ENCODE results near the gene SNED1. TPM values are rescaled to one million over a fixed set of nuclear protein-coding genes. Genes with fewer than 3 reads are reported as not detected.
A peak's percentile ranks its signal among the peaks of the same experiment; 100 is the strongest.

Gene SNED1
- total RNA-seq, result 41.8 TPM

DNA sequence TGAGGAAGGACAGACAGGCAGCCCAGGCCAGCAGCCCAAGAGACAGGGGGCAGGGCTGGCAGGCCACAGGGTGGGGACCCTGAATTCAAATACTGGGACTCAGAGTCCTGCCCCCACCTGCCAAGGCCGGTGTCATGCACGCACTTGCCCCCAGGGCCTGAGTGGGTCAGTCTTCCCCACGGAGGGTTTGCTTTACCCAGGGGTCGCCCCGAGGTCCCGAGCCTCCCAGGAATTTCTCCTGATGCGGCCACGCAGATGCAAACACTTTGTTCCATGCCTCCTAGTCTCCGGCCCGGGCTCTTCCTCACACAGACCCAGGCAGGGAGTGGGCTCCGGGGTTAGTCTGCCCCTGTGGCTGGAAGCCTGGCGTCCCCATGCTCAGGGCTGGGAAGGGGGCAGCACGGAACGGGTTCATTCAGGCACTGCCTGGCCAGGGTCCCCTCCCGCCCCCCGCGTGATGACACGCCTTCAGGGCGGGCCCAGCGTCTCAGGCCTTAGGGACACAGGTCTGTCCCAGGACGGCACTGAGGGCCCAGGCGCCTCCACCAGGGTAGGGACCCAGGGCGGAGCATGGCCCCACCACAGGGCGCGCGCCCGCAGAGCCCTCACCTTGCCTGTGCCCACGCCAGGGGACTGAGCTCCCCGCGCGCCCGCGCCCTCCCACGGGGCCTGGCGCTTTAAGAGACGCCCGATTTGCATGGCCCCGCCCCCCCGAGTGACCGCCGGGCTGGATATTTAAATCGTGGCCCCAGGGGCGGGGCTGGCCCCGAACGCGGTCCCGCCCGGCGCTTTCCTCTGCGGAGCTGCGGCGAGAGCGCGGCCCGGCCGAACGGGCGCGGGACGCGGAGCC, at the start of gene SNED1:
Gene SNED1, plus strand, starts transcription at position 763 of the 850 bp plus-strand sequence. CDS start 220 bp downstream, outside the sequence.
- peak; percentile 83 for DNase-seq (ENCODE audit: low spot score)

GRCh38 chr2:240948905-240949790, 49.3 kb upstream of the SNED1 start:
- no peak for DNase-seq (ENCODE audit: low spot score)

DNA sequence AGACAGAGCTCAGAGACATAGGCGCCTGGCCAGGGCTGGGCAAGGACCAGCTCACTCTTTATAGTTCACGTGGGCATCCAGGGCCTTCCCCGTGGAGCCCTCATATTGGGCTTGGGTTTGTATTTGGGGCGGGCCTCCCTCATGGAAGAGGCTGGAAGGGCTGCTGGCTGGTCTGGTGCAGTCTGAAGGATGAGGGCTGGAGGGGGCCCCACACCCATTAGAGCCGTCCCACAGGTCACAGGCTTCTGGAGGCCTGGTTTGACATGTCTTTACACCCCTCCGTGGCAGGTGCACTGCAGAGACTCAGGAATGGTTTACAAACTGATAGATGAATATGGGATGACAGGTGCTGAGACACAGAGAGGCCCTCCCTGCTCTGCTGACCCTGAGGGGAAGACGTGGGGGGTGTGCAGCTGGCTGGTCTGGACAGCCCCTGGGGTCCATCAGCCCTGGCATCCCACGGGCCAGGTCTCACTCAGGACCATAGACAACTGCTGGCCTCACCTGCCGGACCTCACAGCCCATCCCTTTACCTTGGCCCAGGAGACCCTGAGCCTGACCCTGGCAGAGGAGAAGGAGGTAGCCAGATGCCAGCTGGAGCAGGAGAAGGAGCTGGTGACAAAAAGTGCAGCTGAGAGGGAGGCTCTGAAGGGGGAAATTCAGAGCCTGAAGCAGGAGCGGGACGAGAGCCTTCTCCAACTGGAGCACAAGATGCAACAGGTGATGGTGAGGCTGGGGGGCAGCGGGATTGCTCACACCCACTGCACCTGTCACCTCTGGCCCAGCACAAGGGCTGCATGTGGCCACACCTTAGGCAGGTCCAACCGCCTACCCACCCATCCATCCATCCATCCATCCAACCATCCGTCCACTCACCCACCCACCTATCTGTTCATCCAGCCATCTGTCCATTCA, 48.4 kb upstream of the SNED1 start:
- peak; percentile 37 for DNase-seq (ENCODE audit: low spot score)

- DNase-seq (ENCODE audit: low spot score), result no peak
These were observed 47.3 kb upstream of the SNED1 start for GRCh38 chr2:240951045-240951594.

DNA sequence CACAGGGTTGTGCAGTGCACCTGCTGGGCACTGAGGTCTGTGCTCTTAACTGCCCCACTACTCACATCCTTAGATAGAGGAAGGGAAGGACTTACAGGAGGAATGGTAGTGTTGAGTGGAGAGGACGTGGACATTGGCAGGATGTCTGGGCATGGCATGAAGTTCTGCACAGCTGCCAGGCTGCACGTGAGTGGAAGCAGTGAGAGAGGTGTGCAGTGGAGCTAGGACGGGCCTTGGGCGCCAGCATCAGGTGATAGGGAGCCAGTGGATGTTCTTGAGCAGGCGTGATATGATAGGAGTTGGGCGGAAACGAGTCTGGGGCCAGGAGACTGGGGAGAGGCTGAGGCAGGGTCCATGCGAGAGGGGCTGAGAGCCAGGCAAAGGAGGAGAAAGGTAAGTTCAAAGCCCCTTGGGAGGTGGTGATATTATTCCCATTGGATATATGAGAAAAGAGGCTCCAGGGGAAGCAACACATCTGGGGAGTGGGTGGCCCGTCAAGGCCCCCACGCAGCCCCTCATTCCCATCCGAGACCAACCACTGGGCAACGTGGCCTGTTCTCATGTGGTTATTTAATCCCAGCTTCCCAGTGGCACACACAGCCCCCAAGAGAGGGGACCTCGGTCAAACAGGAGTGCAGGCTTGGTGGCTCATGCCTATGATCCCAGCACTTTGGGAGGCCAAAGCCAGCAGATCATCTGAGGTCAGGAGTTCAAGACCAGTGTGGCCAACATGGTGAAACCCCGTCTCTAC, 45.7 kb upstream of the SNED1 start:
- no peak for DNase-seq (ENCODE audit: low spot score)

DNA sequence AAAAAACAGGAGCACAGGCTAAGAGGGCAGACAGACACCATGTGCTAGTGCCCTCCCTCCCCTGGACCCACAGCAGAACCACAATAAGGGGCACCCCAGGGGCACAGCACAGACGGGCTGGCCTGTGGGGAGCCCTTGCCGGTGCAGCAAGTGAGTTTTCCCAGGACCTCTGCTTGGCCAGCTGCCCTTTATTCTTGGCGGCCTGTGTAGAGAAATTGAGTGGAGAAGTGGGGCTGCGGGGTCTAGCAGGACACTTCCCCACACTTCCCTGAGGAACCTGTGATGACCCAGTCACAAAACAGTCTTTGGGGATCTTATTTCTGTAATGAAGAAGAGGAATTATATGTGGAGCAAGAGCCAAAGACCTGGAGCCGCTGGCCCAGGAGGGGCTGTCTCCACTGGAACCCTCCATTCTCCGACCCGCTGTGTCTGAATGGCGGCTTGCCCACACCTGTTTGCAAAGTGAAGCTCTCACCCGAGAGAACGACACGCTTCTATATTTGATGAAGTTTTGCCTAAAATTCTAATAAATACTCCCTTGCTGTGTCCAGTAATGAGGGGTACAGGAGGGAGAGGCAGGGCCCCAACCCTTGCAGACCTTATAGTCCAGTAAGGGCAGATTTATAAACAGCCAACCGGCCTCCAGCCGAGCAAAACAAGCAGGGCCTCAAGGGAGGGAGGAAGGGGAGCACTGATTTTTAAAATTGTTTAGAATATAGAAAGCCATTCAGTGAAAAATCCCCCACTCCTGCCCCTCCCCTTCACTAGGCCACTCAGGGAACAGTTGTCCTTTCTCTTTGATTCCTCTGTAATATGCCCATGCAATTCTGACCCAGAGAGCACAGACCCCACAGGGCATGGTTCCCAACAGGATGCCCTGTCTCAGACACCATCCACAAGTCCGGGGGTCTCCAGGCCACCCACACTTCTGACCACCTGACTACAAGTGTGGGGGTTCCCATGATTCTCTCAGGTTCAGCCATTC, 44.7 kb upstream of the SNED1 start:
- peak; percentile 27 for DNase-seq (ENCODE audit: low spot score)

DNA sequence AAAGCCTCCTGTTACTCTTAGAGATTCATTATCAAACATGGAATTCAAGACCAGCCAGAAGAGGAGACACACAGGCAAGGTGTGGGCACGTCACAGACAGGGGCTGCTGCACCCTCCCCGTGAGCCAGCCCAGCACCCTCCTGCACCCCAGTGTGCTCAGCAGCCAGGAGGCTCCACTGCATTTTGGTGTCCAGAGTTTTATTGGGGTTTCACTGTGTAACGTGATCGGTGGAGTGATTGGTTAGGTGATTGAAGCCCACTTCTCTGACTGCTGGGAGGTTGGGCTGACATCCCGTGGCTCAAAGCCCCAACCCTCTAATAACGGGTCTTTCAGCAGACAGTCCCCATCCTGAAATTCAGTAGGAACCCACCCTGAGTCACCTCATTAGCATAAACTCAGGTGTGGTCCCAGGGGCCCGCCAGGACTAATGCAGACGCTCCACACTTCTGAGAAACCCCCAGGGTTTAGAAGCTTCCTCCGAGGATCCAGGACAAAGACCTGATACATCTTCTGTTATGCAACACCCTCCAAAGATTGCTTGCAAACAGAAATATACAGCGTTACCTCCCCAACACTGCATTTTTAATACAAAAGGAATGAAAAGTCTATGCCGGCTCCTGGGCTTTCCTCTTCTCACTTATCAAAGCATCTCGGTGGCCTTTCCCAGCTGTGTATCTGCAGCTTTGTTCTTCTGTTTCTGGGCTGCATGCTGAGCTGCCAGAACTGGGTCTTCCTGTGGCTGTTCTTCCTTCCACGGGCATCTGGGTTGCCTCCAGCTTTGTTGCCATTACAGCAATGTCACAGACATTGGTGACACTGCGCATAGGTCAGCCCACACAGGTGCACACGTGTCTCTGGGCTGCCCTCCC, 43.7 kb upstream of the SNED1 start:
- no peak for DNase-seq (ENCODE audit: low spot score)

DNA sequence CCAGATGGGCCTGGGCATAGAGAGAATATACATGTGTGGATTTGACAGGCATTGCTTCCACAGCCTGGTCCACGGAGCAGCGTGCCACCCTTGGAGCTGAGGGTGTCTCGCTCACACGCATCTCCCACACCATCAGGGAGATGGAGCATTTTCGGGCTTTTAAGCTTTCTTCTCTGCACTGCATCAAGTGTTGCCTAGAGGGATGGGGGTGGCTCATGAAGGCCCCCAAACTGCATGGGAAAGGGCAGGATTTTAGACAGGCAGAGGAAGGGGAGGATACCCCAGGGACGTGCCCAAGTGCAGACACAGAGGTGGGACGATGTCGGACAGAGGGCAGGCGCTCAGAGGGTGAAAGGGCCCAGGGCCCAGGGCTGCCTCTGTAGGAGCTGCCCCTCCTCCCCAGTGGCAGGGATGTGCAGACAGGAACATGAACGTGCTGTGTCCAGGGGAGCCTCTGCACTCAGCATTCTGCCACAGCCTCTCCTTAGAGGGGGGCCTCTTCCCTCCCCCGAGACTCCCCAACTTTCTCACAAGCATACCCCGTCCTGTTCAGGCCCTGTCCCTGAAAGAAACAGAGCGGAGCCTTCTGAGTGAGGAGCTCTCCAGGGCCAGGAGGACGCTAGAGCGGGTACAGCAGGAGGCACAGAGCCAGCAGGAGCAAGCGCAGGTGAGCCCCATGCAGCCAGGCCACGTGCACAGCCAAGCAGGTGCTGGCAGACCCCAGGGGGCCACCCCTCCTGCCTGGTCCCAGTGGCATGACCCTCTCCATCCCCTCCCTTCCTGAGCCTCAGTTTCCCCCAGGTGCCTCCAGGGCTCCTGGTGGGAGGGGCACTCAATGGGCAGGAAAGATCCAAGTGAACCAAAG, 42.9 kb upstream of the SNED1 start:
- DNase-seq (ENCODE audit: low spot score), result no peak

DNA sequence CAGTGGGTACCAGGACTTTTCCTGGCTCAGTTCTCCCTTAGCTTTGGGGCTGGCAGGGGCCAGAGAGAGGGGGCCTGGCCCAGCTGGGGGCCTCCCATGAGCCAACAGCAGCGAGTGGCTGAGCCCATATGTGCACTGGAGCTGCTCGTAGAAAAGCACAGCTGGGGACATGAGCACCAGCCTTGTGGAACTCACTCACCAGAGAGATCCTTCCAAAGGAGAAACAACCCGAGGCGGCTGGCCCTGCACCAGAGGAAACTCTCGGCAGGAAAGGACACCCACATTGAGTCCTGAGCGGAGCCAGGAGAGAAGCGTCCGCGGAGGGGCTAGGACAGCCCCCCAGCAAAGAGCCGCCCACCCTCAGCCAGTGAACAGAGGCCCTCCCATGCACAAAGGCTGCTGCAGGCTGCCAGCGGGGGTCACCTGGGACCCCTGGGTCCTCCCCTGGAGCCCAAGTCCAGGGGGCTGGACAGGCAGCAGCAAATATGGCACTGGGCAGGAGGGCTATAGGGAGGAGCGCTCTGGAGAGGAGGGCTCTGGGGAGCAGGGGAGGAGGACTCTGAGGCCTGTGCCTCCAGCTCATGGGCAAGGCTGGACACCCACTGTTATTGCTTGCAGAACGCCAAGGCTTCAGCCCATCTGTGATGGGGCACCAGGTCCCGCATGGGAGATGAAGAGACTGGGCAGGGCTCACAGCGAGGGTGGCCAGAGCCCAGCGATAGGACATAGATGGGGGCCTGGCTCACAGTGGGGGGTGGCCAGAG, 42.1 kb upstream of the SNED1 start:
- DNase-seq (ENCODE audit: low spot score), result no peak

- DNase-seq (ENCODE audit: low spot score), result no peak
These were observed 41.3 kb upstream of the SNED1 start for GRCh38 chr2:240956935-240957655.

- no peak for DNase-seq (ENCODE audit: low spot score)
These were observed 40.6 kb upstream of the SNED1 start for GRCh38 chr2:240957656-240958365.

GRCh38 chr2:240958366-240959213, 39.8 kb upstream of the SNED1 start:
- no peak for DNase-seq (ENCODE audit: low spot score)

- no peak for DNase-seq (ENCODE audit: low spot score)
These were observed 39.0 kb upstream of the SNED1 start for GRCh38 chr2:240959214-240959940.

DNA sequence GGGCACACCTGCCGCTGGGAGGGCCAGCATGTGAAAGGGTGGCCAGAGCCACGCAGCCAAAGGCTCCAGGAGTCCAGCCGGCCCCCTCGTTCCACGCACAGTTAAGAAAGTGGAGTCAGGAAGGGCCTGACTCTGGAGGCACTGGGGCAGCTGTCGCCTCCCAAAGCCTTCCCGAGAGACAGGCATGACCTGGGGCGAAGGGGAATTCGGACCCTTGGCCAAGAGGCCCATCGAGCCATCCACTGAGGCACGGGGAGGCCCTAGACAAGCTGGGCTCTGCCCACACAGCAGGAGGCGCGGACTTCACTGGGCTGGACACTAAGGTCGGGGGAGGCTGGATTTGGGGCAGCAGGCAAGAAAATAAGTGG, 38.5 kb upstream of the SNED1 start:
- peak; percentile 41 for DNase-seq (ENCODE audit: low spot score)
